HepG2 (cell line): ENCODE results near the gene NADK2. TPM values are rescaled to one million over a fixed set of nuclear protein-coding genes. Genes with fewer than 3 reads are reported as not detected.
"Not testable (repeated sequence)": the region's sequence is repeated elsewhere in the genome, so short reads cannot be mapped to it uniquely, and the experiment has no call there.

Experiments
- ATAC-seq: fragments of 200-7000 bp; cut with Tn5 transposase; 3 replicates; pipeline ENCODE4 v1.9.1; 2020; ENCODE audit warnings: mild to moderate bottlenecking, moderate library complexity
- BruUV-seq: library from RNA; stranded (reverse); fragments of 400-500 nt; replicated peaks from 2 replicates; lab custom pipeline; 2021; lab: Mats Ljungman, UMichigan
- CTCF ChIA-PET: fragments of 300-600 bp; formaldehyde crosslinking; extraction: SDS; loops from one replicate; lab custom pipeline; 2021; ENCODE audit warnings: low total read pairs, inconsistent platforms, low intra/inter-chr PET ratio; lab: Yijun Ruan, JAX
- POLR2A ChIA-PET: fragments of 350-600 bp; sonication (Branson Sonifier 250); formaldehyde crosslinking; loops from one replicate; lab custom pipeline; 2020; ENCODE audit warnings: antibody characterized with exemption, inconsistent platforms; lab: Yijun Ruan, JAX
- DNase-seq: peaks from one replicate; pipeline ENCODE4 v3.0.0-alpha.2; 2015; ENCODE audit warnings: low spot score
- FAIRE-seq: peaks from 3 replicates; lab custom pipeline; 2011; peaks lifted over from hg19 to GRCh38; lab: Jason Lieb, UNC
- H2AFZ ChIP-seq: one replicate; pipeline ENCODE4 v1.6.1; 2011; ENCODE audit warnings: low read length, inconsistent platforms
- H3K27ac ChIP-seq: fragments of 300-600 bp; 3 replicates; pipeline ENCODE4 v1.8.0; 2011; ENCODE audit warnings: mixed run types, mild to moderate bottlenecking, mixed read lengths, low read length, inconsistent platforms; ENCODE audit not compliant: insufficient read depth; ENCODE audit errors: extremely low read length
- H3K27me3 ChIP-seq, 2 experiments: fragments of 200-600 bp in 1 of 2; 2 replicates in 1 of 2; 3 replicates in 1 of 2; pipeline versions ENCODE4 v1.6.0 to v1.8.0; 2011; ENCODE audit warnings: low read length in 2 of 2, mild to moderate bottlenecking in 2 of 2, moderate library complexity in 2 of 2, inconsistent platforms in 1 of 2; ENCODE audit not compliant: insufficient read depth in 2 of 2, control insufficient read depth in 1 of 2
- H3K36me3 ChIP-seq, 2 experiments: fragments of 200-600 bp in 1 of 2; replicated peaks in 1 of 2; 2 replicates in 1 of 2; 3 replicates in 1 of 2; pipeline versions ENCODE4 v1.5.1 to v1.8.0; 2011; ENCODE audit warnings: low read length in 2 of 2, inconsistent platforms in 1 of 2; ENCODE audit not compliant: insufficient read depth in 2 of 2, control insufficient read depth in 1 of 2
- H3K4me1 ChIP-seq: 2 replicates; pipeline ENCODE4 v1.5.1; 2012; ENCODE audit warnings: low read length, inconsistent platforms; ENCODE audit not compliant: insufficient read depth
- H3K4me2 ChIP-seq: 2 replicates; pipeline ENCODE4 v1.6.0; 2011; ENCODE audit warnings: low read depth, low read length, inconsistent platforms
- H3K4me3 ChIP-seq, 3 experiments: fragments of 200-600 bp in 1 of 3; sonication (generic), shearing (Covaris generic) in 1 of 3; replicated peaks in 1 of 3; 2 replicates each; pipeline ENCODE4 v1.5.1; 2011 to 2016; ENCODE audit warnings: low read length in 3 of 3, inconsistent platforms in 2 of 3, low read depth in 2 of 3, mild to moderate bottlenecking in 2 of 3, control low read depth in 1 of 3, mixed read lengths in 1 of 3; ENCODE audit not compliant: insufficient read depth in 1 of 3
- H3K79me2 ChIP-seq: one replicate; pipeline ENCODE4 v1.6.1; 2011; ENCODE audit warnings: low read length, inconsistent platforms; ENCODE audit not compliant: insufficient read depth
- H3K9ac ChIP-seq: 2 replicates; pipeline ENCODE4 v1.6.0; 2011; ENCODE audit warnings: mild to moderate bottlenecking, low read depth, low read length, inconsistent platforms; ENCODE audit not compliant: insufficient read depth
- H3K9me3 ChIP-seq: 2 replicates; pipeline ENCODE4 v1.5.1; 2012; ENCODE audit warnings: mild to moderate bottlenecking, low read length
- H4K20me1 ChIP-seq: 2 replicates; pipeline ENCODE4 v1.6.0; 2011; ENCODE audit warnings: inconsistent platforms, mild to moderate bottlenecking, low read length, moderate library complexity; ENCODE audit not compliant: insufficient read depth
- SOX13 ChIP-seq, 3 experiments: fragments of 450-650 bp in 1 of 3; sonication (generic) in 1 of 3; formaldehyde crosslinking in 1 of 3; IDR thresholded peaks in 2 of 3; conservative IDR thresholded peaks in 1 of 3; 2 replicates each; pipeline versions ENCODE4 v1.5.0 to v1.6.1; 2016 to 2020; ENCODE audit warnings: antibody characterized with exemption in 1 of 3, mild to moderate bottlenecking in 1 of 3, missing compliant biosample characterization in 1 of 3, missing genetic modification reagents in 1 of 3, moderate library complexity in 1 of 3
- SOX5 ChIP-seq: IDR thresholded peaks from 2 replicates; pipeline ENCODE4 v1.6.1; 2016; ENCODE audit warnings: borderline replicate concordance
- SOX6 ChIP-seq, 2 experiments: fragments of 450-650 bp in 1 of 2; sonication (generic) in 1 of 2; formaldehyde crosslinking in 1 of 2; IDR thresholded peaks; 2 replicates each; pipeline versions ENCODE4 v1.4.0 to v1.6.1; 2017 to 2020; ENCODE audit warnings: antibody characterized with exemption in 1 of 2, mild to moderate bottlenecking in 1 of 2, missing genetic modification reagents in 1 of 2
- WGBS: methylation state at CpG from one replicate; pipeline ENCODE4 v1.1.6; 2017; ENCODE audit warnings: low lambda C conversion rate; 5-methylcytosine and 5-hydroxymethylcytosine counted together
- in situ Hi-C: cut with HindIII; loops from 2 replicates; pipeline ENCODE4 v1.10.0; 2017; ENCODE audit warnings: low pct_unique_long_range_greater_than_20kb; ENCODE audit not compliant: extremely low pct_ligation_motif_present
- intact Hi-C: fragments of 100-400 bp; cut with micrococcal nuclease; formaldehyde crosslinking; loops from one replicate; pipeline ENCODE4 v1.10.0; 2022; ENCODE audit not compliant: unreplicated experiment
- polyA plus RNA-seq, 8 experiments: library from polyadenylated mRNA; depleted of rRNA in 3 of 8; stranded (reverse) in 7 of 8; unstranded in 1 of 8; fragments of >200 nt; fragmentation: Illumina TruSeq in 4 of 8; extraction: Trizol in 4 of 8; gene quantifications; 2 replicates each; pipeline versions ENCODE4 v1.2.1 to v1.2.3, GENCODE V29; 2011 to 2016; ENCODE audit warnings: low read depth in 4 of 8, missing spikeins in 1 of 8, mixed read lengths in 1 of 8; ENCODE audit not compliant: insufficient read depth in 1 of 8
- total RNA-seq, 5 experiments: library from RNA; depleted of rRNA; stranded (reverse); fragments of >200 nt; fragmentation: Illumina TruSeq; extraction: Trizol; gene quantifications; 2 replicates each; pipeline ENCODE4 v1.2.3, GENCODE V29; 2016; ENCODE audit warnings: low read depth in 1 of 5
- TF ChIP-seq, protein P1 (sequence below): sonication (generic); formaldehyde crosslinking; IDR thresholded peaks from 2 replicates; pipeline ENCODE4 v1.4.0; 2020; ENCODE audit warnings: missing genetic modification reagents, borderline replicate concordance

NADK2 gene
- total and polyA plus RNA-seq, 2 of the 13 experiments (the other 11 are each of a cell fraction or from before 2014, with no cell fraction given) = 13.9 to 71.4 TPM

DNA sequence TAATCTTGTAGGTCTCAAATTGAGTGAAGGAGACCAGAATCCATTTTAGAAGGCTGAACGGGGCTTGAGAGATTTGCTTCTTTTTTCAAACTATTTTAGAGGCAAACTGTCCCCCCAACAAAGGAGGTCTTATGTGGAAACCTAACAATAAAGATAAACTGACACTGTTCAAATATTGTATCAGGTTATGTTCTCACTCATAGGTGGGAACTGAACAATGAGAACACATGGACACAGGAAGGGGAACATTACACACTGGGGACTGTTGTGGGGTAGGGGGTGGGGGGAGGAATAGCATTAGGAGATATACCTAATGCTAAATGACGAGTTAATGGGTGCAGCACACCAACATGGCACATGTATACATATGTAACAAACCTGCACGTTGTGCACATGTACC lies 42.9 kb downstream of the NADK2 start:
- H3K79me2 ChIP-seq; in situ Hi-C loops; H3K27me3 ChIP-seq; H3K27ac ChIP-seq; H4K20me1 ChIP-seq; FAIRE-seq; BruUV-seq; H3K9me3 ChIP-seq; H2AFZ ChIP-seq; ATAC-seq; H3K4me3 ChIP-seq; CTCF ChIA-PET; H3K9ac ChIP-seq; H3K4me1 ChIP-seq; POLR2A ChIA-PET; H3K4me2 ChIP-seq; intact Hi-C loops; TF ChIP-seq SOX13, SOX6 (IDR thresholded peaks at IDR 0.05): not testable (repeated sequence)
- peak in 1 of 2 experiments; percentile 89; a peak in 2 of 4 replicates for TF ChIP-seq SOX13 (CRISPR knock-in tag; conservative IDR thresholded peaks at IDR 0.05 in 1 of 2, IDR thresholded peaks at IDR 0.05 in 1 of 2)
- TF ChIP-seq, protein P1, sequence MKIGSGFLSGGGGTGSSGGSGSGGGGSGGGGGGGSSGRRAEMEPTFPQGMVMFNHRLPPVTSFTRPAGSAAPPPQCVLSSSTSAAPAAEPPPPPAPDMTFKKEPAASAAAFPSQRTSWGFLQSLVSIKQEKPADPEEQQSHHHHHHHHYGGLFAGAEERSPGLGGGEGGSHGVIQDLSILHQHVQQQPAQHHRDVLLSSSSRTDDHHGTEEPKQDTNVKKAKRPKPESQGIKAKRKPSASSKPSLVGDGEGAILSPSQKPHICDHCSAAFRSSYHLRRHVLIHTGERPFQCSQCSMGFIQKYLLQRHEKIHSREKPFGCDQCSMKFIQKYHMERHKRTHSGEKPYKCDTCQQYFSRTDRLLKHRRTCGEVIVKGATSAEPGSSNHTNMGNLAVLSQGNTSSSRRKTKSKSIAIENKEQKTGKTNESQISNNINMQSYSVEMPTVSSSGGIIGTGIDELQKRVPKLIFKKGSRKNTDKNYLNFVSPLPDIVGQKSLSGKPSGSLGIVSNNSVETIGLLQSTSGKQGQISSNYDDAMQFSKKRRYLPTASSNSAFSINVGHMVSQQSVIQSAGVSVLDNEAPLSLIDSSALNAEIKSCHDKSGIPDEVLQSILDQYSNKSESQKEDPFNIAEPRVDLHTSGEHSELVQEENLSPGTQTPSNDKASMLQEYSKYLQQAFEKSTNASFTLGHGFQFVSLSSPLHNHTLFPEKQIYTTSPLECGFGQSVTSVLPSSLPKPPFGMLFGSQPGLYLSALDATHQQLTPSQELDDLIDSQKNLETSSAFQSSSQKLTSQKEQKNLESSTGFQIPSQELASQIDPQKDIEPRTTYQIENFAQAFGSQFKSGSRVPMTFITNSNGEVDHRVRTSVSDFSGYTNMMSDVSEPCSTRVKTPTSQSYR (CRISPR knock-in tag) = peak; percentile 55; the same call in 1 of the 2 replicates
- peak; percentile 86 for TF ChIP-seq SOX5 (CRISPR knock-in tag)
- TF ChIP-seq SOX6 (CRISPR knock-in tag; IDR thresholded peaks at IDR 0.05) = peak; percentile 56; the same call in 1 of the 2 replicates
- H3K36me3 ChIP-seq = peaks cover 7 to 59% of the 10 kb centered on the region in 2 experiments
- peak; percentile 27 for DNase-seq
- WGBS = 87% methylated on average over 3 of the region's 3 CpGs
